HepG2 (cell line): ENCODE results near the gene EFNA2. TPM values are rescaled to one million over a fixed set of nuclear protein-coding genes. Genes with fewer than 3 reads are reported as not detected.

ENCODE experiments used
- BCLAF1 ChIP-seq: fragments of 450-650 bp; IDR thresholded peaks from 2 replicates; pipeline ENCODE4 v1.6.1; 2017; ENCODE audit warnings: mild to moderate bottlenecking
- CREB1 ChIP-seq, 2 experiments: fragments of 450-650 bp in 1 of 2; IDR thresholded peaks; 2 replicates each; pipeline ENCODE4 v1.6.1; 2016 to 2017; ENCODE audit warnings: control low read depth in 1 of 2, mild to moderate bottlenecking in 1 of 2, missing compliant biosample characterization in 1 of 2, missing genetic modification characterization in 1 of 2
- NFYB ChIP-seq: sonication (generic); formaldehyde crosslinking; IDR thresholded peaks from 2 replicates; pipeline ENCODE4 v1.4.0; 2020; ENCODE audit warnings: missing genetic modification reagents
- SRSF4 ChIP-seq: fragments of 200-400 bp; formaldehyde crosslinking; IDR thresholded peaks from one replicate; pipeline ENCODE4 v1.6.1; 2018; ENCODE audit warnings: mild to moderate bottlenecking, low read depth, low read length, moderate library complexity; ENCODE audit not compliant: poor library complexity, severe bottlenecking
- STAT5B ChIP-seq: sonication (generic); formaldehyde crosslinking; IDR thresholded peaks from 2 replicates; pipeline ENCODE4 v1.4.0; 2020; ENCODE audit warnings: missing genetic modification reagents
- TBX3 ChIP-seq: fragments of 450-650 bp; IDR thresholded peaks from 2 replicates; pipeline ENCODE4 v1.6.1; 2017; ENCODE audit warnings: antibody characterized with exemption, mild to moderate bottlenecking, inconsistent platforms, borderline replicate concordance
- ZFP82 ChIP-seq: sonication (generic); formaldehyde crosslinking; IDR thresholded peaks from 2 replicates; pipeline ENCODE4 v1.5.1; 2020; ENCODE audit warnings: mild to moderate bottlenecking, missing genetic modification reagents, borderline replicate concordance
- ZFP90 ChIP-seq: sonication (generic); formaldehyde crosslinking; IDR thresholded peaks from 2 replicates; pipeline ENCODE4 v1.8.0; 2022; ENCODE audit warnings: missing genetic modification reagents, mild to moderate bottlenecking, inconsistent platforms, borderline replicate concordance
- ZNF232 ChIP-seq: sonication (generic); formaldehyde crosslinking; IDR thresholded peaks from 2 replicates; pipeline ENCODE4 v1.4.0; 2020; ENCODE audit warnings: missing genetic modification reagents, borderline replicate concordance
- ZNF563 ChIP-seq: sonication (generic); formaldehyde crosslinking; IDR thresholded peaks from 2 replicates; pipeline ENCODE4 v1.8.0; 2022; ENCODE audit warnings: mild to moderate bottlenecking, moderate library complexity, missing genetic modification reagents
- ZNF678 ChIP-seq: sonication (generic); formaldehyde crosslinking; IDR thresholded peaks from 2 replicates; pipeline ENCODE4 v1.4.0; 2020; ENCODE audit warnings: mild to moderate bottlenecking, missing genetic modification reagents
- ZNF770 ChIP-seq: sonication (generic); formaldehyde crosslinking; IDR thresholded peaks from 2 replicates; pipeline ENCODE4 v1.5.0; 2020; ENCODE audit warnings: mild to moderate bottlenecking, missing genetic modification reagents
- polyA plus RNA-seq, 8 experiments: library from polyadenylated mRNA; depleted of rRNA in 3 of 8; stranded (reverse) in 7 of 8; unstranded in 1 of 8; fragments of >200 nt; fragmentation: Illumina TruSeq in 4 of 8; extraction: Trizol in 4 of 8; gene quantifications; 2 replicates each; pipeline versions ENCODE4 v1.2.1 to v1.2.3, GENCODE V29; 2011 to 2016; ENCODE audit warnings: low read depth in 4 of 8, missing spikeins in 1 of 8, mixed read lengths in 1 of 8; ENCODE audit not compliant: insufficient read depth in 1 of 8
- total RNA-seq, 5 experiments: library from RNA; depleted of rRNA; stranded (reverse); fragments of >200 nt; fragmentation: Illumina TruSeq; extraction: Trizol; gene quantifications; 2 replicates each; pipeline ENCODE4 v1.2.3, GENCODE V29; 2016; ENCODE audit warnings: low read depth in 1 of 5
- TF ChIP-seq, protein P1 (sequence below): sonication (generic); formaldehyde crosslinking; IDR thresholded peaks from 2 replicates; pipeline ENCODE4 v1.4.0; 2020; ENCODE audit warnings: mild to moderate bottlenecking, missing genetic modification reagents
- TF ChIP-seq, protein P2 (sequence below): sonication (generic); formaldehyde crosslinking; IDR thresholded peaks from 2 replicates; pipeline ENCODE4 v1.4.0; 2020; ENCODE audit warnings: low read depth, mild to moderate bottlenecking, missing genetic modification reagents

The EFNA2 gene
- total and polyA plus RNA-seq, 2 of the 13 experiments (the other 11 are each of a cell fraction or from before 2014, with no cell fraction given): 6.0 to 9.9 TPM

DNA sequence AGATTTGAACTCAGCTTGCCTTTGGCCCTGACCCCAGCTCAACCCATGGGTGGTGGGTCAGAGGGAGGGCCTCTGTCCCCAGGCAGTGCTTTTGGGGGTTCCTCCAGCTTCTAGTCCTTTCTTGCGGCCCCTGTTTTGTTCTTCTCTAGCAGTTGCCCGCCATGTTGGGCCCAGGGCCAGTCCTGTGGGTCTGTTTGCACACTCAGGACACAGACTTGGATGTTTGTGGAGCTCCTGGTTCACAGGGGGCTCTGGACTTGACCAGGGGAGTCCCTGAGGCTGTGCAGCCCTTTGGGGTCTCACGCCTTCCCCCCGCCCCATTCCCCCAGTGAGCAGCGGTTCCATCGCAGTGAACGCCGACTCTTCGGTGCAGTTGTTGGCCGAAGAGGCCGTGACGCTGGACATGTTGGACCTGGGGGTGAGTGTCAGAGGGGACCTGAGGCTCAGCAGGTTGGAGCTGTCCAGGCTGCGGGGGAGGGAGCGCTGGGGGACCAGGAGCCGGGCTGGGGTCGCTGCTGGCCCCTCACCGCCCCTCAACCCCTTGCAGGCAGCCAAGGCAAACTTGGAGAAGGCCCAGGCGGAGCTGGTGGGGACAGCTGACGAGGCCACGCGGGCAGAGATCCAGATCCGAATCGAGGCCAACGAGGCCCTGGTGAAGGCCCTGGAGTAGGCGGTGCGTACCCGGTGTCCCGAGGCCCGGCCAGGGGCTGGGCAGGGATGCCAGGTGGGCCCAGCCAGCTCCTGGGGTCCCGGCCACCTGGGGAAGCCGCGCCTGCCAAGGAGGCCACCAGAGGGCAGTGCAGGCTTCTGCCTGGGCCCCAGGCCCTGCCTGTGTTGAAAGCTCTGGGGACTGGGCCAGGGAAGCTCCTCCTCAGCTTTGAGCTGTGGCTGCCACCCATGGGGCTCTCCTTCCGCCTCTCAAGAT, 41.6 kb upstream of the EFNA2 start (continued):
- TF ChIP-seq BCLAF1 (no peak), NFYB (CRISPR knock-in tag) (no peak), ZNF678 (CRISPR knock-in tag) (peak; percentile 37; the same call in 1 of the 2 replicates), ZFP82 (CRISPR knock-in tag) (no peak), CREB1 (IDR thresholded peaks at IDR 0.05) (no peak), CREB1 (CRISPR knock-in tag; IDR thresholded peaks at IDR 0.05) (no peak), TBX3 (no peak), ZNF770 (CRISPR knock-in tag) (no peak), SRSF4 (no peak), STAT5B (CRISPR knock-in tag) (no peak), ZNF563 (0 out of 2 replicates have a peak, but pooled peaks have one; percentile 49), ZFP90 (0 out of 2 replicates have a peak, but pooled peaks have one; percentile 64), ZNF232 (no peak)
- TF ChIP-seq, protein P1, sequence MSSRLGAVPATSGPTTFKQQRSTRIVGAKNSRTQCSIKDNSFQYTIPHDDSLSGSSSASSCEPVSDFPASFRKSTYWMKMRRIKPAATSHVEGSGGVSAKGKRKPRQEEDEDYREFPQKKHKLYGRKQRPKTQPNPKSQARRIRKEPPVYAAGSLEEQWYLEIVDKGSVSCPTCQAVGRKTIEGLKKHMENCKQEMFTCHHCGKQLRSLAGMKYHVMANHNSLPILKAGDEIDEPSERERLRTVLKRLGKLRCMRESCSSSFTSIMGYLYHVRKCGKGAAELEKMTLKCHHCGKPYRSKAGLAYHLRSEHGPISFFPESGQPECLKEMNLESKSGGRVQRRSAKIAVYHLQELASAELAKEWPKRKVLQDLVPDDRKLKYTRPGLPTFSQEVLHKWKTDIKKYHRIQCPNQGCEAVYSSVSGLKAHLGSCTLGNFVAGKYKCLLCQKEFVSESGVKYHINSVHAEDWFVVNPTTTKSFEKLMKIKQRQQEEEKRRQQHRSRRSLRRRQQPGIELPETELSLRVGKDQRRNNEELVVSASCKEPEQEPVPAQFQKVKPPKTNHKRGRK: no peak
- TF ChIP-seq, protein P2, sequence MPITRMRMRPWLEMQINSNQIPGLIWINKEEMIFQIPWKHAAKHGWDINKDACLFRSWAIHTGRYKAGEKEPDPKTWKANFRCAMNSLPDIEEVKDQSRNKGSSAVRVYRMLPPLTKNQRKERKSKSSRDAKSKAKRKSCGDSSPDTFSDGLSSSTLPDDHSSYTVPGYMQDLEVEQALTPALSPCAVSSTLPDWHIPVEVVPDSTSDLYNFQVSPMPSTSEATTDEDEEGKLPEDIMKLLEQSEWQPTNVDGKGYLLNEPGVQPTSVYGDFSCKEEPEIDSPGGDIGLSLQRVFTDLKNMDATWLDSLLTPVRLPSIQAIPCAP (CRISPR knock-in tag): no peak
